OCI-LY7 (cell line): ENCODE measurements around the gene E4F1.

Source experiments
- CTCF ChIP-seq: fragments of 200-600 bp; sonication (generic); conservative IDR thresholded peaks from 2 replicates; pipeline ENCODE4 v1.5.1; 2014; ENCODE audit warnings: mild to moderate bottlenecking, antibody characterized with exemption, low read length, moderate library complexity, mixed read lengths
- EZH2phosphoT487 ChIP-seq: fragments of 200-600 bp; sonication (generic); IDR thresholded peaks from 2 replicates; pipeline ENCODE4 v1.6.1; 2018; ENCODE audit warnings: low read depth, borderline replicate concordance, mild to moderate bottlenecking, mixed run types, antibody characterized with exemption, low read length, moderate library complexity, mixed read lengths

- TF ChIP-seq CTCF = no peak
- TF ChIP-seq EZH2phosphoT487 = no peak
These were observed 47.3 kb upstream of the E4F1 start for GRCh38 chr16:2176047-2176446.
